HG02970 (cell line): ENCODE measurements around the gene PLA1A.
"Not testable (repeated sequence)": the region's sequence is repeated elsewhere in the genome, so short reads cannot be mapped to it uniquely, and the experiment has no call there.

Source experiments
- ATAC-seq: cut with Tn5 transposase; IDR thresholded peaks from one replicate; pipeline ENCODE4 v1.9.1; 2021; ENCODE audit warnings: mild to moderate bottlenecking, moderate library complexity, moderate number of reproducible peaks; ENCODE audit not compliant: unreplicated experiment, low FRiP score

Gene PLA1A

DNA sequence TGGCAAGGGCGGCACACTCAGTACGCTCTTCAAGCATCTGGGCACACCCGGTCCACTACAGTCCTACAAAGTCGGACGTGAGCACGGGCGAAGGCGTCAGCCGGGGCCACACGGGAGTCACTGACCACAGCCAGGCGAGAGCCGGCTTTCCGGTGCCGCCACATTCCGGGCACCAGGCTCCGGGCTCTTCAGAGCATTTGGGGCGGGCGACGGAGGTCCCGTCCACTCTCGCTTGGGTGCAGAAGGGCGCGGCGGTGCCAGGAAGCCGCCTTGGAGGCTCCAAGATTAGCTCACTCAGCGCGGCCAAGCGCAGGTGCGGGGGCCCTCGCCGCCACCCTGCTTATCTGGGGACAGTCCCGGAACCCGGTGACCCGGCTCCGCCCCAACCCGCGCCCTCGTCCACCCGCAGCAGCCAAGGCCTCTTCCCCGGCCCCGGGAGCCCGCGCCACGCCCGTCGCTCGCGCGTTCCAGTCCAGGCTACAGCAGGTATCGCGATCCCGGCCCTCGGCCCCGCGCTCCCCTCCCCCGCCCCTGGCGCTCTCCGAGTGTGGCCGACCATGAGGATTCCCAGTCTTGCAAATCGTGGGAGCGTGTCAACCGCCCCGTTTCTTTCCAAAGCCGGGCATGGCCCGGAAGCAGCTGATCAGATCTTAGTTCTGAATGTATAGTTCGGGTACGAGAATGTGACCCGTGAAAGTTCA, 18.2 kb upstream of the PLA1A start, which contains the start of gene ADPRH:
Gene ADPRH (plus strand): TSS at position 127 of the 701 bp plus-strand sequence. CDS start 2,678 bp downstream, outside the sequence.
- ATAC-seq, result peak; percentile 66

DNA sequence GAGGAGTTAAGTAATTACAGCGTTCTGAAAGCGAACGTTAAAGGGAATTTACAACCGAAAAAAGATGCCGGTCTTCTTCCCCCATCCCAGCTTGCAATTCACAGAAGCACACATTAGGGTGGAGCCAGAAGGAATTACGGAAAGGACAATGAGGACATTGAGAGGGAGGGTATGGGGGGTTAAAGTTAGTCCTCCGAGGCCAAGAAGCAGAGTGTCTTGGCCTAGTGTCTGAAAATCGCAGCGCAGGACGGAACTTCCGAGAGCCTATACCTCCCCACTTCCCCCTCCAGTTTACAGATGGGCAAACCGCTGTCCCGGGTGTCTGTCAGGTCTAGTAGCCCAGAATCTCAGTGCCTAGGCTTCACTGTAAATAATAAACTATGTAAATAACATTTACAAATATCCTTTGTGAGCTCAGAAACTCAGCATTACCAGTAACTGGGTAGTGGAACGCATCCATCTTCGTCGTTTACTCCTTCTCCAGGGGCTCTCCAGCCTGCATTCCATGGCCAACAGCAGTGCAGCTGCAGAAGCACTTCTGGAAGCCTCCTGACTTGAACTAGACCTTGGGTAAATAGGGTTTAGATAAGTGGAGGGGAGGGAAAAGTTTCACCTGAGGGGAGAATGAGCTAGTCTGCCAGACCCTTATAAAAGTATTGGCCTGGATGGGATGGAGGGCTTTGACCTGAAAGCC, 17.5 kb upstream of the PLA1A start:
- peak; percentile 42 for ATAC-seq

DNA sequence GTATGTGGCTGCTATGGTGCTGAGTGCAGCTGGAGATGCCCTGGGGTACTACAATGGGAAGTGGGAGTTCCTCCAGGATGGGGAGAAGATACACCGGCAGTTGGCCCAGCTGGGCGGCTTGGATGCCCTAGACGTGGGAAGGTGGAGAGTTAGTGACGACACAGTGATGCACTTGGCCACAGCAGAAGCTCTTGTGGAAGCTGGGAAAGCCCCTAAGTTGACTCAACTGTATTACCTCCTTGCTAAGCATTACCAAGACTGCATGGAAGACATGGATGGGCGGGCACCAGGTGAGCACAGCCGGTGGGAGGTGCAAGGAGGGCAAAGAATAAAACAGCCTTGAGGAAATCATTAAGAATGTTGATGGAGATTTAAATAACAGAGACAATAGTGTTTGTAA, 15.5 kb upstream of the PLA1A start:
- no peak for ATAC-seq

DNA sequence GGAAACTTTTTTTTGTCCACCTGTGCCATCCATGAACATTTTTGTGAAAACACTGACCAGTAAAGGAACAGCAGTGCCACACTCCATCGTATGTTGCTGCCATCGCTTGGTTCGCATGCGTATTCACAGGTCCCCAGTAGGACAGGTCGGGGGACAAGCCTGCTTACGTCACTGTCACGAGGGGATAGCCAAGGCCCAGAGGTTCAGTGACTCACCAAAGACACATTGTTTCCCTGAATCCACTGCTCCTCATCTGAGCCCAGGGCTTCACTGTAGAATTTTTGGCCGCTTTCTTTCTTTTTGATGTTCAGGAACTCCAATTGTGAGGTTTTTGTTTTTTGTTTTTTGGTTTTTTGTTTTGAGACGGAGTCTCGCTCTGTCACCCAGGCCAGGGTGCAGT, 12.5 kb upstream of the PLA1A start:
- no peak for ATAC-seq

DNA sequence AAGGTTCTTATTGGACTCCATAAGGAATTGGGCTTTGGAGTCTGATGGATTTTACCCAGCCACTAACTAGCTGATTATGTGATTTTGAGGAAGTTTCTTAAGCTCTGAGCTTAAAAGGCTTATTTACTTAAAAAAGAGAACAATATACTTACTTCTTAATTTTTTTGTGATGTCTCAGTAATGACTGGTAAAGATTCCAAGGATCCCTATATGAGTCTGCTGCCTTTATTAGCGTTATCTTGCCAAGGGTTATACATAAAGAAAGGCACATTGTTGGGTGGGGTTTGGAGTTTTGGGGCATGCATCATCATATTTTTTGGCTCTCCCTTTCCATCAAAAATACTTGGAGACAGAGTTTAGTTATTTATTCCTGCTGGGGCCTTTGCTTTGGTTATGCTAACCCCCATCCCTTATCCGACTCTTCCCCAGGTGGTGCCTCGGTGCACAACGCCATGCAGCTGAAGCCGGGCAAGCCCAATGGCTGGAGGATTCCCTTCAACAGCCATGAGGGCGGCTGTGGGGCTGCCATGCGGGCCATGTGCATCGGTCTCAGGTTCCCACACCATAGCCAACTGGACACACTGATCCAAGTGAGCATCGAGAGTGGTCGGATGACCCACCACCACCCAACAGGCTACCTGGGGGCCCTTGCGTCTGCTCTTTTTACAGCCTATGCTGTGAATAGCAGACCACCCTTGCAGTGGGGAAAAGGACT, 11.7 kb upstream of the PLA1A start:
- no peak for ATAC-seq

DNA sequence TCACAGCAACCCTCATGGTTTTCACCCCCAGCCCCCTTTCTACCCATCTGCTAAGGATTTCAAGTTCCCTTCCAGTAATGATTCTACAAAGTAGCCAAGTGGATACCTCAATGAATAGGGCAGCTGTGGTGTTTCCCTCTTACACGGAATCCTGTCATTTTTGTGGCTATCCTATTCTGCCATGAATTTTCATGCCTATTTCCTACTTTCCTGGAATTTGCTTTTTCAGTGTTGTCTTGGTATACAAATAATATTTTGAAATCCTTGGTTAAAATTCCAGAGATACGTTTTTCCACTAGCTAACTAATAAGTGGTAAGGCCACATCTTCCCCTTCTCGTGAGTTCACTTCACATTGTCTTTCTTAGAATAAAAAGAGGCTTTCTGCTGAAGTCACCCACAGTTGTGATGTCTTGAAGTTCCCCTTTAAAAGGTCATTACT, 10.9 kb upstream of the PLA1A start:
- no peak for ATAC-seq

DNA sequence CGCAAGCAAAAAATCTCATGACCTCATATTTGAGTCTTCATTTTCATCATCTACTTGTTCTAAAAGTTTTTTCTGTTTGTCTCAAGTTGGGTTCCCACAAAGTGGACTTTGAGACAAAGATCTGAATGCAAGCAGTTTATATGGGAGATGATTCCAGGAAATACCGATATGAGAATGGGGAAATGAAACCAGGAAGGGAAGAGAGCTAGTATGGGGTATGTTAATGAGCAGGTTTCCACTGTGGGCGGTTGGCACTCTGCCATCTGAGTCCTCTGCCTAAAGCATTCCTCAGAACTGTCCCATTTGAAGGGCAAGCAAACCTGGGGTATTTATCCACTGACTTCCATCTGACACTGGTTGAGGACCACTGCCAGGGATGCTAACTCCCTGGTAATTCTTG, 9.6 kb upstream of the PLA1A start:
- ATAC-seq, result no peak

DNA sequence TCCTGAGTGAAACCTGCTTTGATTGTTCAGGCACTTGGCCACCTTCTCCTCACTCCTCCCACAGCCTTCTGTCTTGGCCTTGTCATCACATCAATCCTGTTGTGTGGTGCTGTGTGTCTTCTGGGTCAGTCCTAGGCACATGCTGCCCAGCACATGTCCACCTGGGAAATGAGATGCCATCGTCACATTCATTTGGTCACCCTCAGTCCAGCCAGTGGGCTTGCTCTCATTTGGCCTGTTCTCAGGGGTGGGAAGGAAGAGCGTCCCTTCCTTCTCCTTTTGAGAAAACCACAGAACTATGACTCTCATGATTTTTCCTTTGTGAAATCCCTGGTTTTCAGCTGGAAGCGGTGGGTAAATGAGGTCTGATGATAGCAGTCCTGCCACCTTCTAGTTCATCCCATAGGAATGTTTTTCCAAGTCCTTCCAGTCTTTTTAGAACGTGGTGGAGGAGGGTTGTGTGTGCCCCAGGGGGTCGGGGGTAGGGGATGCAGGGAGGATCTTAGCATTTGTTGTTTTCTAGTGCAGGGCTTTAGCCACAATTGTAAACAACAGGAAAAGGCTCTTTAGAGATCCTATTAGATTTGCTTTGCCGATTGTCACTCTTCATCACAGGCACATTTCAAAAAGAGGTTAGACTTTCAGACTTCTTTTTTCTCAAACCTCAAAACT, 8.4 kb upstream of the PLA1A start:
- ATAC-seq, result no peak

DNA sequence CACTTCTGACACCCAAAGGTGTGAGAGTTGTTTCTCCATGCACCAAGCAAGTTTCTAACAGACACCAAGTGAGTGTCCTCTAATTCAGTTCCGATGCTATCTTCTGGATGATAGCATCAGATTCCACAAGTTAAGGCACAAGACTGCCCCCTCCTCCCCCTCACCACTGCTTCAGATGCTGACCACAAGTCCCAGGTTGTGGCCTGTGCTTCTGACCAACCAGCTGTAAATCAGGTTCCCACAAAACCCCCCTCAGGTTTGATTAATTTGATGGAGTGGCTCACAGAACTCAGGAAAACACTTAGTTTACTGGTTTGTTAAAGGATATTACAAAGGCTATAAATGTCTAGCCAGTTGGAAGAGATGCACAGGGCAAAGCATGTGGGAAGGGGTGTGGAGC, 7.0 kb upstream of the PLA1A start:
- no peak for ATAC-seq

DNA sequence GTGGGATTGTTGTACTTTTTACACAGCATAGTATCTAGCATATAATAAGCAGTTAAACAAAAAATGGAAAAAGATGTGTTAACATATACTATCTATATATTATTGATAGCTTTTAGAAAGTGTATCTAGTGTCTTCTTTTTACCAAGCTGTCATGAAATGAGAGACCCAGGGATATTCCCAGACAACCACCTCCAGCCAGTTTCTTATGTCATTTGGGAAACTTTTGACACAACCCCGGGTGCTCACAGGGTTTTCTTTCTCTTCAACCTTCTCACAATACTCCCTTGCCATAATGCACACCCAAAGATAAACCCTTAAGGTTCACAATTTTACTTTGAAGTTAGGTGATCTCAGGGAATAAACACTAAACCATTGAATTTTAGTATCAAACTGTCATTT, 4.8 kb upstream of the PLA1A start:
- no peak for ATAC-seq

DNA sequence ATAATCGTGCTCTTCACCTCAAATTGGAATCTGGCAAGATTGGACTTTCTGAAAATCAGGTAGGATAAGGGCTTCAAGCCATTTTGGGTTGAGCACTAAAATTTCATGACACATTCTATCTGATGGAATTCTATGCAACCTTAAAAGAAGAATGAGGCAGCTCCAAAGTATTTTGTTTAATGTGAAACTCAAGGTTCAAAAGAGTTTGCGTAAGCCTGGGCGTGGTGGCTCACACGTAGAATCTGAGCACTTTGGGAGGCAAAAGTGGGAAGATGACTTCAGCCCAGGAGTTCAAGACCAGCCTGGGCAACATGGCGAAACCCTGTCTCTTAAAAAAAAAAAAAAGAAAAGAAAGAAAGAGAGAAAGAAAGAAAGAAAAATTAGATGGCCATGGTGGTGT, 3.6 kb upstream of the PLA1A start:
- no peak for ATAC-seq

DNA sequence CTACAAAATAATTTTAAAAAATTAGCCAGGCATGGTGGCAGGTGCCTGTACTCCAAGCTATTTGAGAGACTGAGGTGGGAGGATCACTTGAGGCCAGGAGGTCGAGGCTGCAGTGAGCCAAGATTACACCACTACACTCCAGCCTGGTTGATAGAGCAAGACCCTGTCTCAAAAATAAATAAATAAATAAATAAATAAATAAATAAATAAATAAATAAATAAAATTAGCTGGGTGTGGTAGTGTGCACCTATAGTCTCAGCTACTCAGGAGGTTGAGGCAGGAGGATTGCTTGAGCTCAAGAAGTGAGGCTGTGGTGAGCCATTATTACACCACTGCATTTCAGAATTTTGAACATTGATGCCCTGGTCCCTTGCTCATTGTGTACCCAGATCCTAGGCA, 2.8 kb upstream of the PLA1A start:
- ATAC-seq, result not testable (repeated sequence)

DNA sequence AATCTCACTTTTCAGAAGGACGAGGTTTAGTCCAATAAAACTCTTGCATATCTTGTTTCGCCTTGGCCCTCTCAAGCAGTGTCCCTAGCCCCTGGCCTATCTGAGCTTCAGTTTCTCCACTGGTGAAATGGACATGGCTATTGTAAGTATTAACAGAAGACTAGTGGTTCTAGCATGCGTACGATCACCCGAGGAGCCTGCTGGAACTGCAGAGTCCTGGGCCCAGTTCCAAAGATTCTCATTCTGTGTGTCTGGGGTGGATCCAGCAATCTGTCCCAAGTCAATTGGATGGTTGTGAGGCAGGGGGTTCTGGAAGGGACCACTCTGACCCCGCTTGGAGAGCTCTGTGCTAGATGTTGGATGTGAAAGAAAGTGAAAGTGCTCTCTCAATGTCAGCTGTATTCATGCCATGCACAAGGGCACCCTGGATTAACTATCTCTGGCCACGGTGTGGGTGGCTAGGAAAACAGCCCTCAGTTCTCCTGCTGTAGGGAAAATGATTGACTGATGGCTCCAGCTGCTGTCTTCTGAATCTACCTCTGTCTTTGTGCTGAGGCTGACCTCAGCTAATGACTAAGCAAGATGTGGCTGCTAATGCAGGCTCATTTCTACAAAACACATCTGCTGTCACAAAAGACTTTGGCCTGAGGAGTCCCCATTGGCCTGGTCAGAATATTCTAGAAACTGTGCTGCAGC, 1.9 kb upstream of the PLA1A start:
- no peak for ATAC-seq

DNA sequence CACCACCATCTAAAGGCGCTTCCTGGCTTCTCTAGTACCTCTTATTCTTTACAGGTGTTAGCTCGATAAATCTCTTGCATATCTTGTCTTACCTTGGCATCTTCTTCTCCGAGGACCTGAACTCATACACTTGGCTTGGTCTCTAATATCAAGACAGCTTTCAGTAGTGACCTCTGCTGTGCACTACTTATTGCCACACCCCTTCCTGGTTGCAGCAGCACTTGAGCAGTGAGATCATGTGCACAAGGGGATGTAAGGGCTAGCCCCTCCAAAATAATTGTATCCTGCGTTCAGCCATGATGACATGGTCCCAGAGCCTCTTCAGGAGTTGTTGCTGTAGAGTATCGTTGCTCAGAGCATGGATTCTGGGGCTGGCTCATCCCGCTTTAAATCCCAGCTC, 1.3 kb upstream of the PLA1A start:
- no peak for ATAC-seq

DNA sequence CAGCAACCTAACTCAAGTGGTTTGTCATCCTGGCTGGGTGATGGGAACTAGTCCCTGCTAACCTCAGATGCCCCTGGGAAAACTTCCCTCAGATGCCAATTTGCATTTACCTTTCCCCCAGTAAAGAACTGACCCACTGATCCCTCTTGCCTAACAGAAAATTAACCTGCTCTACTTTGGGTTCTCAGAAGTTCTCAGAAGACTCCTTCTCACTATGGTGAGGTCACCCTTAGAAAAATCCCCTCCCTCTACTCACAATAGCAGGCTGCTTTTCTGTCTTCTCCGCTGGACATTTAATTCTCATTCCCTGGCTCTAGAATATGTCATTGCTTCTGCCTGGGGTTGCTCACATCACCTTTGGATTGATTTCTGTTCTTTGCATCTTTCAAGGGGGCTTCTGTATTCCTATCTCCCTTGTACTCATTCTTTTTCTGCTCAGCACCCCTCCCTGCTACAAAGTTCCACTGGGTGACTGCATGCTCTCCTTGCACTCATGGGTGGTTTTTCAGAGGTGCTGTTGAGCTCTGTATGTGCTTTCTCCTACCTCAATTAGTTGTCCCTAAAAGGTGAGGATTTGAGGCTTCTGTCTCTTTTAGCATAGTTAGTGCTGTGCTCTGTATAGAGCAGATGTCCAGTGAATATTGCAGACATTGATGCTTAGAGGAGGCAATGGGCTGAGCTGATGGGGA, 869 bp downstream of the PLA1A start:
- peak; percentile 57 for ATAC-seq

DNA sequence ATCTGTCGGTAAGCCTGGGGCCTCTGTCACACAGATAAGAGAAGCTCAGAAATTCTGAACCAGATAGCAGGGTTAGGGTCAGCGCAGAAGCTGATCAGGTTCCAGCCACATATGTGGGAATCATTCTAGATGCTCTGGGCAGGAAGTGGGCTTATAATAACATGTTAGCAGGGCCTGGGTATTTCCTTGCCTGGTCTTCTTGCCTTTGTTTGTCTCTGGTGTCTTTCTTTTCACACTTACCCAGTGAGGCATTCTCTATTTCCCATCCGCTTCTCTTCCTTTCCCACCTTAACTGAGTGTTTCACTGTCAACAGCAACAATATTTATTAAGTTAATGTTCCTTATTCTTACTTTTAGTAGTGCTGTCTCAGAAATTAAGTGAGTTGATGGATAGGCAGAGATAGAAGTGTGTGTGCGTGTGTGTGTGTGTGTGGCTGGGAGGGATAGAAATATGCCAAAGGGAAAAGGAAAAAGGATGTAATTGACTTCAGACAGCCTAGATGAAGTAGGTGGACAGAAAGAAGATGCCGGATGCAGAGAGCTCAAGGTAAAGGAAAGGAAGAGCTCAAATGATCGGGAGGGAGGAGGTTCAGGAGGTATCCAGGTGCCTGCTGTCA, 2.0 kb downstream of the PLA1A start:
- ATAC-seq, result no peak

DNA sequence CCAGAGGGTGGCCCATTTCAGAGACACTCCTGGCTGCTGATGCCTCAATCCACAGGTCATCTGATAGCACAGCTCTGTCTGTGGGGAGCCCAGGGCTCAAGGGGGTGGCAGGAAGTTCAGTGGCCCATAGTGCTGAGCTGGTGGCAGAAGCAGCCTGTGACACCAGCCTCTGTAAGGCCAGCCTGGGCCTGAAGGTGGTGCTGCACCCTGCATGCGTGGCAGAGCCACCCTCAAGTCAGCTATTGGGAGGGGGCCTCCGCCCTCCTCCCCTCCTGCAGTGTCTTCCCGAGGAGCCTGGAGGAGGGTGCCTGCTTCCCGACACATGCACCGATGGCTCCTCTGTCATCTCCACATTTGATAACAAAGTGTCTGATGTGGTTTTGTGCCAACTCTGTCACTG, 3.0 kb downstream of the PLA1A start:
- no peak for ATAC-seq

DNA sequence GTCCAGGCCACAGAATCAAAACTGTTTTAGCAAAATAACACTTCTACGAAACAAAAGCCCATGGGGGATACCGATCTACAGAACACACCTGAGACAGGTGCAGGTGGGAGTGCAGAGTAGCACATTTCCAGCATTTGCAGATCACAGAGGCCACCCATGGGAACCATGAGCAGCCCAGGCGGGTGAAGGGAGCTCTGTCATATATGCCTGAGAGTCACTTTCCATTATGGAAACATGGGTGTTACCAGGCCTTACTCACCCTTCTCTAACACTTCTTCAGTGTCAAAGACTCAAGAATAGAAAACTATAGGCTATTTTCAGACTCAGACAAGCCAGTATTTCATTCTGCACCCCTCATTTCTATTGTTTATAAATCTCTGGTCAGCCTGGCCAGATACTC, 3.5 kb downstream of the PLA1A start:
- ATAC-seq, result no peak

DNA sequence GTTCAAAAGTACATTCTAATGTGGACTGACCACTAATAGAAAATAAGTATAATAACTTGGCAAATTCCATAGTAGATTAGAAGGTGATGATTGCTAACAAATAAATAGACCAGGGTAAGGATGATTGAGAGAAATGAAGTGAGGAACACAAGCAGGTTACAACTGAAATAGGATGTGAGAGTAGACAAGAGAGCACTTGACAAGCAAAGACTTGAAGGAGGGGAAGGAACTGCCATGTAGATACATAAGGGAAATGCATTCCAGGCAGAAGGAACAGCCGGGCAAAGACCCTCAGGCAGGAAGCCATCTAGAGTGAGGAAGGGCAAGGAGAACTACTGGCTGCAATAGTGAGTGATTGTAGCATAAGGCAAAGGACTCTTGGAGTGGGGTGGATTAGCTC, 5.0 kb downstream of the PLA1A start:
- no peak for ATAC-seq
